GM19025 (cell line): Measurements from ENCODE around the gene GLB1L3.
"Not testable (repeated sequence)": the region's sequence is repeated elsewhere in the genome, so short reads cannot be mapped to it uniquely, and the experiment has no call there.

Experiments
- ATAC-seq: cut with Tn5 transposase; IDR thresholded peaks from one replicate; pipeline ENCODE4 v1.9.1; 2021; ENCODE audit warnings: mild to moderate bottlenecking, low read depth, moderate library complexity; ENCODE audit not compliant: unreplicated experiment

The GLB1L3 gene

GRCh38 chr11:134250246-134250645 lies 25.9 kb upstream of the GLB1L3 start:
- no peak for ATAC-seq

DNA sequence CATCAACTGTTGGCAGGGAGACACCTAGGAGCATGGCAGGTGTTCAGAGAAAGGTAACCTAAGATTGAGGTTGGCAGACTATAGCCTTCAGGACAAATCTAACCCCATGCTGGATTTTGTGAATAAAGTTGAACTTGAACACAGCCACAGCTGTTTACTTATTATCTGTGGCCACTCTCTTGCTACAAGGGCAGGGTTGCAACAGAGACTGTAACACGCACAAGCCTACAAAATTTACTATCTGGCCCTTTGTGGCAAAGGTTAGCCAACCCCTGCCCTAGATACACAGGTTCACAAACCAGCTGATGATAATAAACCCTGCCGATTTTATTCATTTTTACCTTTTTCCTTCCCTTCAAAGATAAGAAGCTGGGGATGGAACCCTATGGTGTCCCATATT lies 25.5 kb upstream of the GLB1L3 start:
- no peak for ATAC-seq

DNA sequence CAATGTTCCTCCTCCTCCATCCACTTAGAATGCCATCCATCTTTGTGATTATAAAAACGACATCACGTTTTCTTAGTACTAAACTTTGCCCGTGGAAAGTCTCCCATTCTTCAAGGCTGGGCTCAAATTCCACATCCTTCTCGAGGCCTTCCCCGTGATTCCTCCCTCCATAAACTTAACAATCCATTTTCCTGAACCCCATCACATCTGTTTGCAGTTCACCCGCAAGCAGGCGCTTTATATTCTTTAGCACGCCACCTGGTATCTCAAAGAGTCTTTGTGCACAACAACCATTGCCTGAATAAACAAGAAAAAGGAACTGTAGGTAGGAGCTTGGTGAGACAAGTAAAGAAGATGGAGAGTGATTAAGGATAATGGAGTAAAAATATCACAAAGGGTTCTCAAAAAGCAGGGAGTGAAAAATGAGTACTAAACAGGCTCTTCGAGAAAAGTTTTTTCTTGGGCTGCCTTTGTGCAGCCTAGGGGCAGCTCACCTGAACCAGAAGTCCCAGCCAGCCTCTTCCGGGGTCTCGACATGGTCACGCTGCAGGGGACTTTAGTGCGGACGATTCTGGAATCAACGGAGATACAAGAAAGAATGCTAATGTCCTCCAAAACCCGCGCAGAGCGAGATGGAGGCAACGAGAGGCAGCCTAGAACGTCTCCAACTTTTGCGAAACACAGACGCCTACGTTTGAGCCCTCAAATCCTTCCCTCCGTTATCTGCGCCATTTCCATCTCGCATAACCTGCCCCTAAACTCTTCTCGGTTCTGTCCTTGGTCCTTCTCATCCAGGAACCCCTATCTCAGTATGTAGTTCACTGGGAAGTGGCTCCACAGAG lies 23.6 kb upstream of the GLB1L3 start:
- ATAC-seq, result no peak

DNA sequence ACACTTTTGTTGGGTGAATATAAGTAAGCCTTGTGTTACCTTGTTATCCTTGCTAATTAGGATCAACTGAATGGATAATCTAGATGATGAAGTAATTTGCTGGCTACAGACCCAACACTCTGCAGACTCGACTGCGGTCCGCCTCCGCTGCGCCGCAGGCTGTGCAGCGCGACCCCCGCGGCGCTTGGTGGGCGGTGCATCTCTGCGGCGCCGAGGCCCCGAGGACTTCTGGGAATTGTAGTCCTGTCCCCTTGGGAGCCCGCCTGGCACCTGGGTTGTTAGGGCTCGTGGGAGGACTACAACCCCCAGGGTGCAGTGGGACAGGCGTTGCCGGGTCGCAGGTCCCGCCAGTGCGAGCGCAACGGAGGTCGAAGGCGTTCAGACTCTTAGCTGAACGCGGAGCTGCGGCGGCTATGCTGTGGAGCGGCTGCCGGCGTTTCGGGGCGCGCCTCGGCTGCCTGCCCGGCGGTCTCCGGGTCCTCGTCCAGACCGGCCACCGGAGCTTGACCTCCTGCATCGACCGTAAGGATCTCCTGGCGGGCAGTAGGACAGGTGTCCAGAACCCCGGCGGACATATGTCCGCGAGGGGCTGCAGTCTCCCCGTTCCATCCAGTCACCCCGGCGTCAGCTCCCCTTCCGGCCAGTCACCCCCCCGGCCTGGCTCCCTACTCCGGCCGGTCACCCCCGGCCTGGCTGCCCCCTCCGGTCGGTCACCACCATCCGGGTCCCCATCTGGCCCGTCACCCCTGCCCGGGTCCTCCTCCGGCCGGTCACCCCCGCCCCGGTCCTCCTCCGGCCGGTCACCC lies 22.8 kb upstream of the GLB1L3 start, which contains the start of the genes ACAD8 and THYN1:
Gene ACAD8 (plus strand): TSS at position 381 of the 806 bp plus-strand sequence. CDS start 33 bp downstream, at position 414.
Gene THYN1 (minus strand): TSS at position 165 of the 806 bp plus-strand sequence. CDS start 470 bp downstream, outside the sequence.
- ATAC-seq, result peak; percentile 98

DNA sequence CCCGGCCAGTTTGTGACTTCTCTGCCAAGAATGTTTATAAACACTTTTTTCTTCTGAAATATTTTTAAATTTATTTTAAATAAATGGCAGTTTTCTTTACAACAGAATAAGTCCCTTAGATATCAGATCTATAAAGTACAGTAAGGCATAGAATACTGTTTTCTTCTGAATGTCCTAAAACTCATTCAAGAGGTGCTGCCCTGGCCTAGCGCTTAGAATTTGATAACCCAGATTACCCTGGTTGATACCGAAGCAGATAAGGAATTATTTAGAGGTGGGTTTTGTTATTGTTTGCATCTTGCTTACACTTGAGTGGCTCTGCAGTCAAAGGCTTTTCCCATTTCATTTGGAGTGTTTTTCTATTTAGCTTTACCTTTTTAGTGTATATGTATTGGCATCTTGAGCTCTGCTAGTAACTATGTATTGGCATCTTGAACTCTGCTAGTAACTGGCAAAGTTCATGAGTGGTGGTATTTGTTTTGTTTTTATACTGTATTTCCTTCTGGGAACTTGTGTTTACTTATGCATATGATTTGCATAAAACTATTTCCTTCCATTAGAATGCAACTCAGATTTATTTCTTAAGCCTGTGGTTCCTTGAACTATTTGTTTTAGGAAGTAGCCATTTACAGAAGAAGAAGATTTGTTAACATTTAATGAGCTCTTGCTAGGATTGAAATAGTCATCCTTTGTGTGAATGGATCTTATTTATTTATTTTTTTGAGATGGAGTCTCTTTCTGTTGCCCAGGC lies 21.6 kb upstream of the GLB1L3 start:
- no peak for ATAC-seq

DNA sequence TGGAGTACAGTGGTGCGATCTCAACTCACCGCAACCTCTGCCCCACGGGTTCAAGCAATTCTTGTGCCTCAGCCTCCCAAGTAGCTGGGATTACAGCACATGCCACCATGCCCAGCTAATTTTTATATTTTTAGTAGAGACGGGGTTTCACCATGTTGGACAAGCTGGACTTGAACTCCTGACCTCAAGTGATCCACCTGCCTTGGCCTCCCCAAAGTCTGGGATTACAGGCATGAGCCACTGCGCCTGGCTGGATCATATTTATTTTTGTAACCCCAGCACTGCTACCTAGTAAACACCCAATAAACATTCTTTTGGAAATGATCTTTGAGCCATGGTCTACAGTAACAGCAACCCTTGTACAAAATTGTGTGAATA lies 21.0 kb upstream of the GLB1L3 start:
- ATAC-seq, result not testable (repeated sequence)

- ATAC-seq, result no peak
Measured at GRCh38 chr11:134257101-134257500, 19.1 kb upstream of the GLB1L3 start.

DNA sequence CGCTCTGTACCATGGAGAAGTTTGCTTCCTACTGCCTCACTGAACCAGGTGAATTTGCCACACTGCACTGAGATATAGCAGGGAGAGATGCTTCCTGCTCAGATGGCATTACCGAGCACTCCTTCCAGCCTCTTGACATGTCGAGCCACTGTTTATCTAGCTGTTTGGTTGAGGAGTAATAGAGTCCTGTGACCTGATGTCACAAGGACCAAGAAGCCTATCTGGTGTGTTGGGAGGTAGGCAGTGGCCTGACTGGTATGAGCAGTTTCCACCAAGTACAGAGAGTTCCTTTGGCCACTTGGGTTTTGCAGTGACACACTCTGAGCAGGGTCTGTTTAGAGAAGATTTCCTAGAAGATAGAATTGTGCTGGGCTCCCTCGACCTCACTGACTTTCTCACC lies 17.6 kb upstream of the GLB1L3 start:
- ATAC-seq, result no peak

- no peak for ATAC-seq
Measured at GRCh38 chr11:134260503-134260902, 15.7 kb upstream of the GLB1L3 start.

- no peak for ATAC-seq
Measured at GRCh38 chr11:134260983-134261382, 15.2 kb upstream of the GLB1L3 start.

- ATAC-seq, result no peak
Measured at GRCh38 chr11:134261626-134262488, 14.3 kb upstream of the GLB1L3 start.

GRCh38 chr11:134264966-134265764 lies 11.0 kb upstream of the GLB1L3 start:
- ATAC-seq, result no peak

DNA sequence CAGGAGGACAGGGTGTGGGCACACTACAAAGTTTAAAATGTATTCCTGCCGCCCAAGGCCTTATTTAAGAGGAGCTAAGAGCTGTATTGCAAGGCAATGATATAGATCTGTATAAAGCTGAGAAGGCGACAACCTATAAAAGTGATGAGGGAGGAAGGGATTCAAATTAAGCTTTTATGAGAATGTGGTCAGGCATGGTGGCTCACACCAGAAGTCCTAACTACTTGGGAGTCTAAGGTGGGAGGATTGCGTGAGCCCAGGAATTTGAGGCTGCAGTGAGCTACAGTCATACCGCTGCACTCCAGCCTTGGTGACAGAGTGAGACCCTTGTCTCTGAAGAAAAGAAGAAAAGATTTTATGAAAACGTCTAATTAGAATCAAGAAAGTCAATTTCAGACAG lies 9.7 kb upstream of the GLB1L3 start:
- no peak for ATAC-seq

DNA sequence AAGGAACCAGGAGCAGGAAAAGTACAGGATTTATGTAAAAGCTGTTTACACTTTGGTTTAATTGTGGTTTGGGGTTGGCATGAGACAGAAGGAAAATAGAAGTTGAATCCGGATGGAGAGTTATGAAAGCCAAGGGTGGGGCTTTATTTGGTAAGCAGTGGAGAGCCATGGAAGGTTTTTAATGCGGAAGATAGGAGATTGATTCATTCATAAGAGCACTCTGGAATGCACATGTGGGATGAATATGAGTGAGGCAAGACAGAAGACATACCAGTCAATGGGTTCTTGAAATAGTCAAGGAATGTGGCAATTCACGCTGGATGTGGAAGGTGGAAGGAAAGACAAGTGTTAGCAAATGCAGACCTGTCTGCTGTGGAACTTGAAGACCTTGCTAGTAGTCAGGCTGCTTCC lies 9.3 kb upstream of the GLB1L3 start:
- ATAC-seq, result no peak

DNA sequence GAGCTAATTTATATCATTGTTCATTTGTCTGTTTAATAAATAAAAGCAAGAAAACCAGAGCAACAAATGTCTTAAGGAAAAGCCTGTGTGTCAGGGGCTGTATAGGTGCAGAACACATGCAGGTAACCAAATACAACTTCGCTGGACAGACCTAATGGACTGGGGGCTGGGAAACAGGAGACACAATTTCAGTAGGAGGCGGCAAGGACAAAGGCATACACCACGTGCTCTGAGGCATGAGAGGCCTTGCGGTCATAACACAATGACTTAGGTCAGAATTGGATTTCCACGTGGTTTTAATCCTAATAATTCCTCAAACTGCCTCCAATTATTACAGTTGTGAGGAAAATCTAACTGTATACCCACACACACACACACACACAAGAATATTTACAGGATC lies 8.7 kb upstream of the GLB1L3 start:
- ATAC-seq, result no peak

- ATAC-seq, result no peak
Measured at GRCh38 chr11:134267966-134268365, 8.2 kb upstream of the GLB1L3 start.

DNA sequence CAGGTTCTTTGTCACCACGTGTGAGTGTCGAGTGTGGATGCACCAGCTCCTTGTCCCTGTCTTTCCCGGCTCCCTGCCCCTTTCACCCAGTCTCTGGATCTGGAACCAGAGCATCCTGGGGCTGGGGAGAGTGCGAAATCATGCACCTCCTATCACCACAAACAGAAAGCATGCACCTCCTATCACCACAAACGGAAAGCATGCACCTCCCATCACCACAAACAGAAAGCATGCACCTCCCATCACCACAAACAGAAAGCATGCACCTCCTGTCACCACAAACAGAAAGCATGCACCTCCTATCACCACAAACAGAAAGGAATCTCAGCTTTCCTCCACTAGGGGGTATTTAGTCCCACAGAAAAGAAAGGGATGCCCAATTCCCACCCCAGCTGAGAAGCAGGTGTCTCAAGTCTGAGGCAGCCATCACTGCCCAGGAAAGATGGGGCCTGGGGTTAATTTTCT lies 5.9 kb upstream of the GLB1L3 start:
- ATAC-seq, result no peak

GRCh38 chr11:134271978-134272377 lies 4.2 kb upstream of the GLB1L3 start:
- no peak for ATAC-seq
